ENCODE results near the gene DCAF15.

DNA sequence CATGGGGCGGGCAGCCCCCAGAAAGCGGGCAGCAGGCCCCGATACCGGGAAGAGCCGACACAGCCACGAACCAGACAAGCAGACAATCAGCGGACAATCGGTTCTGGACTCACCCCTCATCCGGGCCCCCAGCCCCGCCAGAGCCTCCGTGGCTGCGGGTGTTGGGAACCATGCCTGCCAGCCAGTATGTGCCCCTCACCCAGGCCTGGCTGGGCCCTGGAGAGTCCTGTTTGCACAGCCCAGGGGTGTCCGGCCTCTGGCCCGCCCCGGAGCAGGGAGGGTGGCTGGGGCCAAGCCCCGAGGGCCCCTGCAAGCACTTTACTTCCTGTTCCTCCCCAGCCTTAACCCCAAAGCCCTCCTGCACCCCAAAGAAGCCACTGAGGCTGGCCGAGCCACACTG, 21.9 kb upstream of the DCAF15 start:
- TF ChIP-seq EZH2 (IDR thresholded peaks at IDR 0.05; ENCODE audit: insufficient read depth, poor library complexity, severe bottlenecking), result no peak
- no peak for TF ChIP-seq EZH2phosphoT487 (IDR thresholded peaks at IDR 0.05; ENCODE audit: insufficient read depth, low read depth)

Data from GM23248 (cell line).